GM20431 (cell line): ENCODE data around the gene RALGAPB.

Experiments used
- in situ Hi-C: fragments of 300-500 bp; cut with MseI, MboI; formaldehyde crosslinking; loops from one replicate; pipeline ENCODE4 v1.15.0; 2020; ENCODE audit warnings: low sequenced_read_pairs; ENCODE audit not compliant: unreplicated experiment

The RALGAPB gene

DNA sequence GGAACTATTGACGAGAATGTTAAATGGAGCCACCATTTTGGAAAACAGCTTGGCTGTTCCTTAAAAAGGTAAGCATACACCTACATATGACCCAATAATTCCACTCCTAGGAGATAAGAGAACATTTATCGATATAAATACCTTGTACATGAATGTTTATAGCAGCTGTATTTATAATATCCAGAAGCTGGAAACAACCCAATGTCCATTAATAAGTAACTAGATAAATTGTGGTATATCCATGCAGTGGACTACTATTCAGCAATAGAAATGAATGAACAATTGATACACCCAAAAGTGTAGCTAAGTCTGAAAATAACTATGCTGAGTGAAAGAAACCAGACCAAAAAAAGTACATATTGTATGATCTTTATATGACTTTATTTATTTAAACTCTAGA is 66.1 kb downstream of the RALGAPB start:
- in situ Hi-C loops = no loop called here

DNA sequence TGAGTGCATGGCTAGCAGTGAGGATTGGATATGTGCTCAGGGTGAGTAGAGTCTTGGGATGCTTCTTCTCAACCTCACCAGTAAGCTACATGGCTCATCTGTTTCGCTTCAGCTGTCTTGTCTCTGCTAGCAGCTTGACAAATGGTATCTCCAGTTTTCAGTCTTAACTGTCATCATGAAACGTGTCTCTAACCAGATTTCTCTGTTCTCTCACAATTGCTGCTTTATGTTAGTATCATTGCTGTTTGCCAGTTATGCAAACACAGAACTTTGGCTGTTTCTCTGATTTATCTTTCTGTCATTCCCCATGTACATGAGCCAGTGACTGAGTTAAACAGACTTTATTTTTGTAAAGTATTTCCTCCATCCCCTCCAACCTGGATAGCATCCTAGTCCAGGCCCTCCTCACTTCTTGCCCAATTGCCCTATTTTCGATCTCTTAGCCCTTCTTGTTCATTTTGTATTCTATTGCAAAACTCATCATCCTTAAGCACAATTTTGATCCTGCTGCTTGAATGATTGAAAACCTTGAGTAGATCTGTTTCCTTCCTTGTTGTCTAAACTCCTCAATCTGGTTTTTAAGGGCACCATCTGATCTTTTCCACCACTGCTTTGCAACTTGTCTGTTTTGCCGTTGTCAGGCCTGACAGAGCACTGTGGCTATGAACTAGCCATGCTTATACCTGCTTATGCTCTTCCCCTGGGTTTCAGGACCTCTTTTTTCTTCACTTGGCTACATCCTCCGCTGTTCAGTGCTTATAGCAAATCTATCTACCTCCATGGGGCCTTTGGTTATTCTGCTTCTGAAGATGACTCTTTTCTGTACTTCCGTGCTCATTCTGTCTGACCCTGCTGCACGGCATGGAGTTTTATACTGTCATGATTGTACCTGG is 70.6 kb downstream of the RALGAPB start:
- in situ Hi-C loops = no loop called here

GRCh38 chr20:38545771-38546170 is 73.1 kb downstream of the RALGAPB start:
- in situ Hi-C loops = no loop called here

DNA sequence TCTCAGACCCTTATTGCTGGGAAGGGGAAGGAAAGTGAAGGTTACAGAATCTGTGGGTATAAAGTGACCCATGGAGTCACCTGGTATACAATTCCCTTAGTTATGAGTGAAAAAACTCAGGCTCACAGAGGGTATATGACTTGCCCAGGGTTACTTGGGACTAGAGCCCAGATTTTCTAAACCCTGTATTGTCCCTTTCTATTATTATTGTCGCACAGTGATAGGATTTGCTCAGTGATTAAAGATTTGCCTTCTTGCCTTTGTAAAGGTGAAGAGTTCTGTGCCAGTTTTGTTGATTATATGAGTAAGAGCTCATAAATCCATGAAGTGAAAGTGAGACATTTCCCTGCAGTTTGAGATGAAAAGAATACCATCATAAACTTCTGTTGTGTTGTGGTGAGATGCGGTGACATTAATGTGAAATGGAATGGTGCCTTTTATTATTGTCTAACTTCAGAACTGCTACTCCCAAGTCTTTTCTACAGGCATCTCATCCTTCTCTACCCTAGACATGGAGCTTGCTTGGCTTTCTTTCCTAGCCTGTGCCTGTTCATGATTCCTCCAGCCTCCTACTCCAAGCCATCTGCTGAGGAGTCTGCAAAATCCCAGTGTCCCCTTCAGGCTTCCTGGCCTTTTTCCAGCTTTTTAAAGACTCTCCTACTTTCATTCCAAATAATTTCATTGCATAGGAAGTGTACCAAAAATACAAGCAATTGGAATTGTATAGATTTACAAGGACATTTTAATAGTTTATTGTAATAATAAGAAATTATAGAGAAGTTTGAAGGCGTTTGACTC is 74.8 kb downstream of the RALGAPB start:
- in situ Hi-C loops = no loop called here

DNA sequence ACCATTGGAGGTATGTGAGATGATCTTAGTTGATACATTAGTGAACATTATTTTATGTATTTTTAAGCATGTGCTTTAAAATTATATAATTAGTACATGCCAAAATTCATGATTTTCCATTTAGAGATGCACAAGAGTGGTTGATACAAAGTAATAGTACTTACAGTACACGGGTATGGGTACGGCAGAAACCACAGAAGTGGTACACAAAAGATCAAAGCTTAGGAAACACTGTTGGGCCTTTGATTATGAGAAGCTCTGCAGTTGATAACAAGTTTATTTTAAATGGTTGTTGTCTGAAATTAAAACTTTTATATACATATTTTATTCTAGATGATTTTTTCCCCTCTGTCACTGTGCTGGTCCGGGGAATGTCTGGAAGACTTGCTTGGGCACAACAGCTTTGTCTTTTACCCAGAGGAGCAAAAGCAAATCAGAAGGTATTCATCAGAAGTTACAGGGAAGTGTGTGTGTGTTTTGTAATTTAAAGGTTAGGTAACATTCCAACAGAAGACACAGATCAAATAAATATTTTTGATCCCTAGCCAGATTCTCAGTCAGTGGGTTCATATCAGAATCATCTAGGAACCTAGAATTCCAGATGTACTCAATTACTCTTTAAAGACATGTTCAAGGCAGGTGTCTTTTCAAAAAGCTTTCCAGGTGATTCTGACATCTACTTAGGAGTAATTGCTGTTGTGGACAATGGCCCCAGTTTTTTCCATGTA is 75.9 kb downstream of the RALGAPB start:
- in situ Hi-C loops = no loop called here

GRCh38 chr20:38550274-38550673 is 77.6 kb downstream of the RALGAPB start:
- in situ Hi-C loops = no loop called here

- in situ Hi-C loops = no loop called here
These were observed 78.5 kb downstream of the RALGAPB start for GRCh38 chr20:38551056-38551626.

GRCh38 chr20:38554986-38555385 is 82.3 kb downstream of the RALGAPB start:
- in situ Hi-C loops = no loop called here

DNA sequence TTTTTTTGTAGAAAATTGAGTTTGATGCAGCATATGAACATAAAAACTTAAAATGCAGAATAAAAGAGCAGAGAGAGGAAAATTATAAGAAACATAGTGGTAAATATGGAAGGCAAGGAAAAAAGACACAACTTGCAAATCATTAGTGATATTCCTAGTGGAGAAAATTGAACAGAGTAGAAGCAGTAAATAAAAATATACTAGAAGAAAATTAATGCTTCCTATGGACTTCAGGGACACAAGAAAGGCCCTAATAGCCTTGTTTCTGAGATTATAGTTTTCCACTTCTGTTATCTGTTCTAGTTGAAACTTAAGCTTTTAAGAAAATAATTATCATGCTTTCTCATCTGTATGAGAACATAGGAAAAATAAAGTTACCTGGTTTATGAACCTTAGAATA is 82.8 kb downstream of the RALGAPB start:
- in situ Hi-C loops = no loop called here

DNA sequence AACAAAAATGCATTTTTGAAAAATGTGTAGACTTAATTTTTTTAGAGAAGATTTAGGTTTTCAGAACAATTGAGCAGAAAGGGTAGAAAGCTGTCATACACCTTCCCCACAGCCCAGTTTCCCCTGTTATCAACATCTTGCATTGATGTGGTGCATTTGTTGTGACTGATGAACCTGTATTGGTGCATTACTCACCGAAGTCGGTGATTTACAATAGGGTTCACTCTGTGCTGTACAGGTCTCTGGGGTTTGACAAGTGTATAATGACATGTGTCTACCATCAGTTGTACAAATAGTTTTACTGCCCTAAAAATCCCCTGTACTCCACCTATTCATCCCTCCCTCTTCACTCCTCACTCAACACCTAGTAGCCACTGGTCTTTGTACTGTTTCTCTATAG is 84.5 kb downstream of the RALGAPB start:
- in situ Hi-C loops = no loop called here

- in situ Hi-C loops = no loop called here
These were observed 86.1 kb downstream of the RALGAPB start for GRCh38 chr20:38558596-38559360.

- in situ Hi-C loops = no loop called here
These were observed 87.1 kb downstream of the RALGAPB start for GRCh38 chr20:38559764-38560163.

GRCh38 chr20:38563802-38564431 is 91.3 kb downstream of the RALGAPB start:
- in situ Hi-C loops = no loop called here

DNA sequence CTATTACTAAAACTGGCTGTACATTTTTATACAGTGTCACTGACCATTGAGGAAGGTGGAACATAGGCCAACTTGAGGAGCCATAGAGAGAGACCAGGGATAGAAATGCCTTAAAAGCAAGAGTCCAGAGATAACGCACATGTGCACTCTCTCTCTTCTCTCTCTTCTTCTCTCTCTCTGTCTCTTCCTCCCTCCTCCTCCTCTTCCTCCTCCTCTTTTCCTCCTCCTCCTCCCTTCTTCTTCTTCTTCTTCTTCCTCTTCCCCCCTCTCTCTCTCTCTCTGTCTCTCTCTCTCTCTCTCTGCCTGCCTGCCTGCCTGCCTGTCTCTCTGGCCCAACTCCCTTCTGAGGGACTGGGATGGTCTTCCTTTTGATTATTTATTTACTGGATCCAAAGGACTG is 92.0 kb downstream of the RALGAPB start:
- in situ Hi-C loops = no loop called here

DNA sequence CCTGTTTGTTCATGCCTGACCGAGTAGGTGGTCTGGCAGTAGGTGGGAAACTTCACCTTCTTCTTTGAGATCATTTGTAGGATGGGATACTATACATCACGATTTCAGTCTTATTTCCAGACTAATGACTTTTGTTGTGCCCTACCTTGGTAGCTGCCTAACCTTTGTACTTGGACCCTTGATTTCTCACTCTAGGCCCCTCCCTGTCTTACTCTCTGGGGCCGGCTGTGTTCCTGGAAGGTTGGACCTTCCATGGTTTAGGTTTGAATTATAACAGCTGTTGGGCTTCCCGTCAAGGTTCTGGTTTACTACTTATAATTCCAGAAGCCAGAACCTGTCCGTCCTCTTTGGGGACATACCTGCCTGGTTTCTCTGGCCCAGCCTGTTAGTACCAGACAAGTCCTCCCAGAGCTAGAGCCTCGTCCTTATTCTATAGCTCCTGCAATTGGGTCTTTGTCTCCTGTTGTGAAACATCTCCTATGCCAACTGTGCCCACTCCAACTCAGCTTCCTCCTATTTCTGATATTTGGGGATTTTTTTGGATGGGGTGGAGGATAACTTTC is 93.5 kb downstream of the RALGAPB start:
- in situ Hi-C loops = no loop called here

GRCh38 chr20:38569747-38570525 is 97.3 kb downstream of the RALGAPB start:
- in situ Hi-C loops = no loop called here

DNA sequence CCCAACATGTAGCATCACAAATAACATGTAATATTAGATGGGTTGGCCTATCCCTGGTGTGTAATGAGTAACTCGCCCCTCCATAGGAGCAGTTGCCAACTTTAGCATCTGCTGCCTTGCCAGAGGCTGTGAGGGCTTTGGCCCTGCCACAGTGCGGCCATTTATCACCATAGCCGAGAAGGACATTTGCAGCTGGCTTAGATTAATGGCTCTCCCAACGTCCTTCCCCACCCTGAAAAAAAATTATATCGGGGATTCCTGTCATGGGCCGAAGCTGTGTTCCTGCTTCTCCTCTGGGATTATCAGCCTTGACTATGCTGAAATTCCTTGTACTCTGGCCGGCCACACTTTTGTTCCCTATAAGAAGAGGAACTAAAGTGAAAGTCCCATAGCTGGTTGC is 100.8 kb downstream of the RALGAPB start:
- in situ Hi-C loops = no loop called here
